Calu3 (cell line): ENCODE measurements around the gene ADGRL3. TPM values are rescaled to one million over a fixed set of nuclear protein-coding genes. Genes with fewer than 3 reads are reported as not detected.

Experiments used
- BruUV-seq: library from RNA; stranded (reverse); fragments of 400-500 nt; replicated peaks from 2 replicates; lab custom pipeline; 2021; lab: Mats Ljungman, UMichigan
- CTCF ChIA-PET: fragments of 300-600 bp; sonication (Branson Sonifier 250); formaldehyde crosslinking; loops from one replicate; lab custom pipeline; 2022; ENCODE audit warnings: antibody characterized with exemption; lab: Charles Lee
- DNase-seq: peaks from one replicate; pipeline ENCODE4 v3.0.0; 2022
- H3K27ac Mint-ChIP-seq: one replicate; pipeline ENCODE4 v1.8.0; 2022; ENCODE audit warnings: mixed read lengths; ENCODE audit not compliant: unreplicated experiment
- H3K27me3 Mint-ChIP-seq: one replicate; pipeline ENCODE4 v1.8.0; 2022; ENCODE audit warnings: mixed read lengths; ENCODE audit not compliant: unreplicated experiment
- H3K36me3 Mint-ChIP-seq: one replicate; pipeline ENCODE4 v1.8.0; 2022; ENCODE audit warnings: mild to moderate bottlenecking, moderate library complexity, mixed read lengths; ENCODE audit not compliant: insufficient read depth, unreplicated experiment
- H3K4me1 Mint-ChIP-seq: one replicate; pipeline ENCODE4 v1.8.0; 2022; ENCODE audit warnings: mild to moderate bottlenecking, low read depth, mixed read lengths; ENCODE audit not compliant: unreplicated experiment
- H3K4me3 Mint-ChIP-seq: one replicate; pipeline ENCODE4 v1.8.0; 2022; ENCODE audit warnings: mild to moderate bottlenecking, low read depth, moderate library complexity, mixed read lengths; ENCODE audit not compliant: unreplicated experiment
- H3K9me3 Mint-ChIP-seq: one replicate; pipeline ENCODE4 v1.8.0; 2022; ENCODE audit warnings: low read depth, mixed read lengths; ENCODE audit not compliant: unreplicated experiment
- intact Hi-C: fragments of 100-400 bp; cut with micrococcal nuclease; formaldehyde crosslinking; loops from one replicate; pipeline ENCODE4 v1.10.0; 2022; ENCODE audit not compliant: unreplicated experiment
- total RNA-seq: library from RNA; stranded (reverse); gene quantifications from 2 replicates; pipeline ENCODE4 v1.2.3, GENCODE V29; 2022
- TF ChIP-seq, protein P1 (sequence below): fragments of 200-600 bp; IDR thresholded peaks from one replicate; pipeline ENCODE4 v1.8.0; 2022; ENCODE audit warnings: antibody characterized with exemption; ENCODE audit not compliant: unreplicated experiment

ADGRL3 gene
- total RNA-seq, 1 experiment from 2014 or later, result 0.66 TPM

GRCh38 chr4:61407642-61408618 lies 207.8 kb downstream of the ADGRL3 start:
- no peaks in the 10 kb centered on the region for H3K36me3 Mint-ChIP-seq
- CTCF ChIA-PET, result no interaction called here
- no peak for DNase-seq
- TF ChIP-seq, protein P1, sequence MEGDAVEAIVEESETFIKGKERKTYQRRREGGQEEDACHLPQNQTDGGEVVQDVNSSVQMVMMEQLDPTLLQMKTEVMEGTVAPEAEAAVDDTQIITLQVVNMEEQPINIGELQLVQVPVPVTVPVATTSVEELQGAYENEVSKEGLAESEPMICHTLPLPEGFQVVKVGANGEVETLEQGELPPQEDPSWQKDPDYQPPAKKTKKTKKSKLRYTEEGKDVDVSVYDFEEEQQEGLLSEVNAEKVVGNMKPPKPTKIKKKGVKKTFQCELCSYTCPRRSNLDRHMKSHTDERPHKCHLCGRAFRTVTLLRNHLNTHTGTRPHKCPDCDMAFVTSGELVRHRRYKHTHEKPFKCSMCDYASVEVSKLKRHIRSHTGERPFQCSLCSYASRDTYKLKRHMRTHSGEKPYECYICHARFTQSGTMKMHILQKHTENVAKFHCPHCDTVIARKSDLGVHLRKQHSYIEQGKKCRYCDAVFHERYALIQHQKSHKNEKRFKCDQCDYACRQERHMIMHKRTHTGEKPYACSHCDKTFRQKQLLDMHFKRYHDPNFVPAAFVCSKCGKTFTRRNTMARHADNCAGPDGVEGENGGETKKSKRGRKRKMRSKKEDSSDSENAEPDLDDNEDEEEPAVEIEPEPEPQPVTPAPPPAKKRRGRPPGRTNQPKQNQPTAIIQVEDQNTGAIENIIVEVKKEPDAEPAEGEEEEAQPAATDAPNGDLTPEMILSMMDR, result no peak
- BruUV-seq, result no TSS peak
- no peaks in the 10 kb centered on the region for H3K9me3 Mint-ChIP-seq
- no peak overlapping the region for H3K4me3 Mint-ChIP-seq
- intact Hi-C loops, result loop anchor here (5.0 kb wide), 1 partner anchor 84 kb away; no protein-coding TSS in a partner anchor
- H3K4me1 Mint-ChIP-seq, result no peaks in the 10 kb centered on the region
- no peak overlapping the region for H3K27ac Mint-ChIP-seq
- no peaks in the 10 kb centered on the region for H3K27me3 Mint-ChIP-seq

GRCh38 chr4:61408861-61409260 lies 208.7 kb downstream of the ADGRL3 start:
- no peaks in the 10 kb centered on the region for H3K4me1 Mint-ChIP-seq
- no peaks in the 10 kb centered on the region for H3K9me3 Mint-ChIP-seq
- H3K36me3 Mint-ChIP-seq, result no peaks in the 10 kb centered on the region
- H3K27ac Mint-ChIP-seq, result no peak overlapping the region
- DNase-seq, result no peak
- H3K27me3 Mint-ChIP-seq, result no peaks in the 10 kb centered on the region
- intact Hi-C loops, result loop anchor here (5.0 kb wide), 1 partner anchor 83 kb away; no protein-coding TSS in a partner anchor
- no TSS peak for BruUV-seq
- CTCF ChIA-PET, result no interaction called here
- TF ChIP-seq, protein P1, result no peak
- no peak overlapping the region for H3K4me3 Mint-ChIP-seq

- TF ChIP-seq, protein P1, result no peak
- no peak for DNase-seq
- Mint-ChIP-seq H3K4me3 (no peak overlapping the region), H3K27me3 (no peaks in the 10 kb centered on the region), H3K36me3 (no peaks in the 10 kb centered on the region), H3K9me3 (no peaks in the 10 kb centered on the region), H3K27ac (no peak overlapping the region), H3K4me1 (no peaks in the 10 kb centered on the region)
- CTCF ChIA-PET, result no interaction called here
- intact Hi-C loops, result no loop called here
- BruUV-seq, result no TSS peak
Measured at GRCh38 chr4:61411241-61411640, 211.1 kb downstream of the ADGRL3 start.

- BruUV-seq, result no TSS peak
- CTCF ChIA-PET, result no interaction called here
- intact Hi-C loops, result no loop called here
Measured at GRCh38 chr4:61425315-61425714, 225.2 kb downstream of the ADGRL3 start.

More at GRCh38 chr4:61425315-61425714, 225.2 kb downstream of the ADGRL3 start:
- DNase-seq, result no peak
- TF ChIP-seq, protein P1, result no peak
- no peaks in the 10 kb centered on the region for H3K27me3 Mint-ChIP-seq
- peaks cover 6% of the 10 kb centered on the region for H3K36me3 Mint-ChIP-seq
- no peaks in the 10 kb centered on the region for H3K4me1 Mint-ChIP-seq
- H3K9me3 Mint-ChIP-seq, result peaks cover 5% of the 10 kb centered on the region
- no peak overlapping the region for H3K27ac Mint-ChIP-seq
- no peak overlapping the region for H3K4me3 Mint-ChIP-seq
